ENCODE data around the gene SDC3.

DNA sequence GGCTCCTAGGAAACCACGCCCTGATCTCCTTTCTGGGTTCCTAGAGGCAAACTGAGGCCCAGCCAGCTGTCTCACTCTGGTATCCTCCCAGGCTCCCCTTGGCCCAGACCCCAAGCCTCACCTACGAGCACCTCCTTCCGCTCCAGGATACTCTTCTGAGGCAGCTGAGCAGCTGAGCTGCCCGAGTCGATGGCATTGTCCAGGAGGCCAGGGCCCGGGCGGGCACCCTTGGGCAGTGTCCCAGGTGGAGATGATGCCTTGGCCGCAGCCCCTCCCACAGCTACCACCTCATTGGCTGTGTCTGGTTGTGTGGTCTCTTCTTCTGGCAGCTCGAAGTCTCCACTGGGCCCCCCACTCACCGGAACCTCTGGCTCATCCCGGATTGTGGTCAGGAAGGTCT is 34.4 kb downstream of the SDC3 start:
- no peak for TF ChIP-seq ZNF138 (CRISPR knock-in tag; conservative IDR thresholded peaks at IDR 0.05)
- TF ChIP-seq NFE2L1 (CRISPR knock-in tag; IDR thresholded peaks at IDR 0.05): no peak
- TF ChIP-seq CTCF (IDR thresholded peaks at IDR 0.05): no peak
- TF ChIP-seq MAX (CRISPR knock-in tag; IDR thresholded peaks at IDR 0.05): no peak
- TF ChIP-seq NFYB (CRISPR knock-in tag; conservative IDR thresholded peaks at IDR 0.05; ENCODE audit: low read depth): no peak
- TF ChIP-seq IRF1 (CRISPR knock-in tag; IDR thresholded peaks at IDR 0.05): no peak
- no peak for TF ChIP-seq SP1 (CRISPR knock-in tag; conservative IDR thresholded peaks at IDR 0.05)
- TF ChIP-seq ZBTB21 (CRISPR knock-in tag; IDR thresholded peaks at IDR 0.05; ENCODE audit: borderline replicate concordance): no peak
- no peak for TF ChIP-seq ETV6 (CRISPR knock-in tag; IDR thresholded peaks at IDR 0.05)
- TF ChIP-seq TP53 (CRISPR knock-in tag; IDR thresholded peaks at IDR 0.05): no peak
- no peak for TF ChIP-seq NR2C2 (CRISPR knock-in tag; IDR thresholded peaks at IDR 0.05)
- TF ChIP-seq, protein P1, sequence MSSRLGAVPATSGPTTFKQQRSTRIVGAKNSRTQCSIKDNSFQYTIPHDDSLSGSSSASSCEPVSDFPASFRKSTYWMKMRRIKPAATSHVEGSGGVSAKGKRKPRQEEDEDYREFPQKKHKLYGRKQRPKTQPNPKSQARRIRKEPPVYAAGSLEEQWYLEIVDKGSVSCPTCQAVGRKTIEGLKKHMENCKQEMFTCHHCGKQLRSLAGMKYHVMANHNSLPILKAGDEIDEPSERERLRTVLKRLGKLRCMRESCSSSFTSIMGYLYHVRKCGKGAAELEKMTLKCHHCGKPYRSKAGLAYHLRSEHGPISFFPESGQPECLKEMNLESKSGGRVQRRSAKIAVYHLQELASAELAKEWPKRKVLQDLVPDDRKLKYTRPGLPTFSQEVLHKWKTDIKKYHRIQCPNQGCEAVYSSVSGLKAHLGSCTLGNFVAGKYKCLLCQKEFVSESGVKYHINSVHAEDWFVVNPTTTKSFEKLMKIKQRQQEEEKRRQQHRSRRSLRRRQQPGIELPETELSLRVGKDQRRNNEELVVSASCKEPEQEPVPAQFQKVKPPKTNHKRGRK (CRISPR knock-in tag; IDR thresholded peaks at IDR 0.05; ENCODE audit: borderline replicate concordance): no peak
- TF ChIP-seq EMX1 (CRISPR knock-in tag; IDR thresholded peaks at IDR 0.05): no peak
- no peak for TF ChIP-seq TEAD4 (CRISPR knock-in tag; IDR thresholded peaks at IDR 0.05)

Data from WTC11 (cell line).